ENCODE data around the gene TCEAL9.
A peak's percentile ranks its signal among the peaks of the same experiment; 100 is the strongest.

TCEAL9 gene

GRCh38 chrX:103376118-103376978, 20.0 kb downstream of the TCEAL9 start, which contains the start of gene BEX3:
TSS of gene BEX3 (plus strand) at chrX:103376538. CDS start at chrX:103377522, 984 bp downstream.
- DNase-seq (ENCODE audit: low read depth) = no peak

- no peak for DNase-seq (ENCODE audit: low read depth)
Observed at GRCh38 chrX:103376979-103377324, 20.6 kb downstream of the TCEAL9 start.

- peak; percentile 75 for DNase-seq (ENCODE audit: low read depth)
Observed at GRCh38 chrX:103378990-103379389, 22.7 kb downstream of the TCEAL9 start.

DNA sequence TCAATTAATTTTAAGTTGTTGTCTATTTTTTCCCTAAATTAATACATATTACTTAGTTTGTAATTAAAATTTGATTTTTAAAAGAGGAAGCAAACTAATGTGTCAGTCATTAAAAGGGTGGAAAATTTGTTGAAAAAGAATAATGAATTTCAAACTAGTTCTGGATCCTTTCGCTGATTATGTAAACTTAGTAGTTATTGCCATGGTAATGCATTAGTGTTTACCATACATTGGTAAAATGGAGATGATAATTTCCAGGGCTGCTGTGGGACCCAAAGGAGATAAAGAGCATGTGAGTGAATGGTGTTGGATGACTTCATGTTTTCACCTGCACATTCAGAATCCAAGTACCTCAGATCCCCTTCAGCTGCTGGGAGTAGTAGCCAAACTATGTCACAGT, 26.6 kb downstream of the TCEAL9 start:
- no peak for DNase-seq (ENCODE audit: low read depth)

GRCh38 chrX:103384672-103385071, 28.4 kb downstream of the TCEAL9 start:
- no peak for DNase-seq (ENCODE audit: low read depth)

DNA sequence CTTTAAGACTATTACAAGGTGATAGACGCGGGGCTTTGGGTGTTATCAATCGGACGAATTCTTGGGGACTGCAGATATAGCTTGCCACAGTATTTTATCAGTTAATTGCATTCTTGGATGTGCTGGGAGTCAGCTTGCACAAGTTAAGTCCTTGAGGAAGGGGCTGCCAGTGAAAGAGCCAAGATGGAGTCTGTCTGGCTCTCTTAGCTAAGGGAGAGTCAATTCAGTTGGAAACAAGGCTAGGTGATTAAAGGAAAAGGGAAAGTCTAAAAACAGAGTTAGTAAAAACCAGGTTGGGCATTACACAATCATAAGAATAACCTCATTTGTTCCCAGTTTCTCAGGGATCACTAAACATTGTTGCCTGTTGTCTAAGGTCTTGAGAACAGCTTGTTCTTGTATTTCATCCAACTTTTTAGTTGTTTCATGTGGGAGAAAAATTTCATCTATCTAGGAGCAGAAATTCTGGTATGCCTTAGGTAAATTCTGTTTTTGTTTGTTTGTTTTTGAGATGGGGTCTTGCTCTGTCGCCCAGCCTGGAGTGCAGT, 29.1 kb downstream of the TCEAL9 start:
- DNase-seq (ENCODE audit: low read depth) = peak; percentile 84

GRCh38 chrX:103386332-103386731, 30.0 kb downstream of the TCEAL9 start:
- no peak for DNase-seq (ENCODE audit: low read depth)

DNA sequence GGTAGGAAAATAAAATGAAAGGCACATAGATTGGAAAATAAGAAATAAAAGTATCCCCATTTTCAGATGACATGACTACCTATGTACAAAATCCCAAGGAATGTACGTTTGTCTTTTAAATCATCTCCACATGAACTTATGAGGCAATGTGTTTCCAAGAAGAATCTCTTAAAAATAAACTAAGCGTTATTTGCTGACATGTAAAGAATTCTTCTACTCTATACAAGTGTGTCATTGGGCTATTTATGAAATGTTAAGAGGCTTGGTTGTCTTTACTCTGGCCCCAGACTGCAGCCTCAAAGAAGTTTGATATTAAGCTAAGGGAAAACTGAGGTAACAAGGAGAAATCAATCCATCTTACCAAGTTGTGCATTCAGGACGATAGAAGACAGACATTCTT, 37.2 kb downstream of the TCEAL9 start:
- DNase-seq (ENCODE audit: low read depth) = no peak

- peak; percentile 65 for DNase-seq (ENCODE audit: low read depth)
Observed at GRCh38 chrX:103396186-103396585, 39.9 kb downstream of the TCEAL9 start.

DNA sequence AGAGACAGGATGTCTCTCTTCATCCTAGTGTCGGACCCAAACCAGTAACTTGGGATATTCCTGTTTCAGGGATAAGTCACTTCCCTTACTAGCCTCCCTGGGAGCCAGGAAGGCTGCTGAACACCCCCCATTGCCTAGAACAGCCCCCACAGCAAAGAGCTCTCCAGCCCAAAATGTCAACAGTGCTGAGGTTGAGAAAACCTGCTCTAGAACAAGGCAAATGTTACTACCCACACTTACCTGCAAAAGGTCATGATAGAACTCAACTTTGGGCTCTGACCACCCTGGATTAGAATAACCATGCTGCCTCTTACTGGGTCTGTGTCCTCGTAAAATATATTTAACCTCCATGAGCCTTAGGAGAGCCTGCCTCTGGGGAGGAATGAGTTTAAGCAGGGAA, 40.4 kb downstream of the TCEAL9 start:
- no peak for DNase-seq (ENCODE audit: low read depth)

- DNase-seq (ENCODE audit: low read depth) = no peak
Observed at GRCh38 chrX:103397707-103398106, 41.4 kb downstream of the TCEAL9 start.

GRCh38 chrX:103398421-103398864, 42.1 kb downstream of the TCEAL9 start:
- peak; percentile 87 for DNase-seq (ENCODE audit: low read depth)

GRCh38 chrX:103399744-103400143, 43.4 kb downstream of the TCEAL9 start:
- no peak for DNase-seq (ENCODE audit: low read depth)

- no peak for DNase-seq (ENCODE audit: low read depth)
Observed at GRCh38 chrX:103400931-103401330, 44.6 kb downstream of the TCEAL9 start.

DNA sequence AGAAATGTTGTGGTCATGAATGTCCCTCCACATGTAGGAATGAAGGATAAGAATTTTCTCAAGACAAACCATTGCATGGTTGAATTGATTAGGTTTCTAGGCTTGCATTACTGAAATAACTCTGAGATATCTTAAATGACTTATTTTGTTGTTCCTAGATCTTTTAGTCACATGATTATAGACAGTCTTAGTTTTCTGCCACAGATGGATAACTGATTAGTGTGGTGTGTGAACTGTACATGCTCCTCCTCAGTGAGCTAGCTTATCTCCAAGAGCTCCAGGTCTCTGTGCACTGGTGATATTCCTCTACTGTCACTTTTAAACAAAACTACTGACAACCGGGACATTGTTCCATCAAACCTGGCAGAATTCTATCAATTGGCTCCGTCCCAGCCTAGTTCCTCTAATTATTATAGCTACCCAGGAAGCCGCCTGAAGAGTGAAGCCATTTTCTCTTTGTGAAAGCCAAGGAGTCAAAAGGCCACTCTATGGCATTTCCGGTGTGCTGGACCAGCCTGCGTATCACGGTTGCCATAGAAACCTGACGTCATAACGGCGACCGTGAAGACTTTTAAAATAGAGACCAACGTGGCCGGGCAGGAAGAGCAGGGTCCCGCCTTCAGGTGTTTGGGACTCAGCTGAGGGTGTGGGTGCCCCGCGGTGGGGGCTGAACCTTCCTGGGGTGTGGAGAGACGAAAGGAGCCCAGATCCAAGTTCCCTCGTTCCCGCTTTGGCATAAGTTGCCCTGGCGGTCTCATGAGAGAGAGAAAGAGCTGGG, 48.1 kb downstream of the TCEAL9 start:
- DNase-seq (ENCODE audit: low read depth) = peak; percentile 84

GRCh38 chrX:103405009-103405333, 48.7 kb downstream of the TCEAL9 start:
- DNase-seq (ENCODE audit: low read depth) = no peak

- DNase-seq (ENCODE audit: low read depth) = no peak
Observed at GRCh38 chrX:103406256-103406655, 50.0 kb downstream of the TCEAL9 start.

- DNase-seq (ENCODE audit: low read depth) = no peak
Observed at GRCh38 chrX:103407776-103408175, 51.5 kb downstream of the TCEAL9 start.
